Skeletal muscle satellite cell (primary cell): Measurements from ENCODE around the gene PIF1.

Experiments used
- H3K27me3 ChIP-seq: 2 replicates; pipeline ENCODE4 v1.7.0; 2013; ENCODE audit warnings: low read length; ENCODE audit not compliant: control insufficient read depth, insufficient read depth
- H3K36me3 ChIP-seq: 2 replicates; pipeline ENCODE4 v1.7.0; 2013; ENCODE audit warnings: mild to moderate bottlenecking, control low read depth, low read length; ENCODE audit not compliant: insufficient read depth
- H3K4me1 ChIP-seq: 2 replicates; pipeline ENCODE4 v1.7.0; 2013; ENCODE audit warnings: low read length; ENCODE audit not compliant: control insufficient read depth, insufficient read depth
- H3K4me2 ChIP-seq: 2 replicates; pipeline ENCODE4 v1.7.0; 2013; ENCODE audit warnings: mild to moderate bottlenecking, low read length
- H3K4me3 ChIP-seq: 2 replicates; pipeline ENCODE4 v1.7.0; 2013; ENCODE audit warnings: low read length
- H3K9ac ChIP-seq: 2 replicates; pipeline ENCODE4 v1.7.0; 2013; ENCODE audit warnings: mild to moderate bottlenecking, low read depth, low read length, moderate library complexity
- H3K9me3 ChIP-seq: replicated peaks from 2 replicates; pipeline ENCODE4 v1.7.0; 2013; ENCODE audit warnings: mild to moderate bottlenecking, control low read depth, low read length

The PIF1 gene

DNA sequence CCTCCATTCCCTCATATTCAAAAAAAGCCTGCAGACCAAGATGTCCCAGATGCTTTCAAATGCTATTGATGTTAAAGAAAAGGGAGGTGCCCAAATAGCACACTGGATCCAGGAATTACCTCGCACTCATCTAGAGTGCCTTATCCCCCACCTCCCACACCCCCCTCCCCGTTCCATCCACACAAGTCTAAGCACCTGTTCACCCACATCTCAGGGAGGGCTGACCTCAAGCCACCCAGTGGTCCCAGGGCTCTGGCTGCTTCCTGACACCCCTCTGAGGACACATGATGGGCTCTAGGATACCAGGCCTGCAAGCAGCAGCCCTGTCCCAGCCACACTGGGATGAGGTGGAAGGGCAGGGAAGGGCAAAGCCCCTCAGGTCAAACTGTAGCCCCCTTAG, 54.8 kb downstream of the PIF1 start:
- no peak overlapping the region for H3K4me3 ChIP-seq
- no peaks in the 10 kb centered on the region for H3K9me3 ChIP-seq
- H3K4me1 ChIP-seq = no peaks in the 10 kb centered on the region
- H3K36me3 ChIP-seq = no peaks in the 10 kb centered on the region
- H3K27me3 ChIP-seq = peaks cover 25% of the 10 kb centered on the region
- no peak overlapping the region for H3K9ac ChIP-seq
- H3K4me2 ChIP-seq = no peak overlapping the region

GRCh38 chr15:64767203-64767602, 58.2 kb downstream of the PIF1 start:
- no peak overlapping the region for H3K4me2 ChIP-seq
- H3K36me3 ChIP-seq = no peaks in the 10 kb centered on the region
- H3K9me3 ChIP-seq = no peaks in the 10 kb centered on the region
- no peak overlapping the region for H3K9ac ChIP-seq
- H3K27me3 ChIP-seq = peaks cover 11% of the 10 kb centered on the region
- H3K4me3 ChIP-seq = no peak overlapping the region
- no peaks in the 10 kb centered on the region for H3K4me1 ChIP-seq

- Histone ChIP-seq H3K4me2 (no peak overlapping the region), H3K4me3 (no peak overlapping the region), H3K27me3 (peaks cover 11% of the 10 kb centered on the region), H3K9ac (no peak overlapping the region), H3K4me1 (no peaks in the 10 kb centered on the region), H3K36me3 (no peaks in the 10 kb centered on the region), H3K9me3 (no peaks in the 10 kb centered on the region)
Observed at GRCh38 chr15:64766058-64766457, 59.4 kb downstream of the PIF1 start.
